ENCODE data around the gene AMPD2. TPM values are rescaled to one million over a fixed set of nuclear protein-coding genes. Genes with fewer than 3 reads are reported as not detected.
A peak's percentile ranks its signal among the peaks of the same experiment; 100 is the strongest.

Gene AMPD2
- total and polyA plus RNA-seq, 9 of the 15 experiments (the other 6 are each of a cell fraction or from before 2014, with no cell fraction given): 2.0 to 77.7 (median 28.2) TPM

- TF ChIP-seq PRPF4 (IDR thresholded peaks at IDR 0.05; ENCODE audit: insufficient read depth, low read depth, low read length, poor library complexity, severe bottlenecking) (no peak), PBX2 (CRISPR knock-in tag; IDR thresholded peaks at IDR 0.05; ENCODE audit: low read depth) (no peak), PBX2 (tag; conservative IDR thresholded peaks at IDR 0.05; ENCODE audit: low read depth) (0 out of 2 replicates have a peak, but pooled peaks have one; percentile 25), ZNF830 (CRISPR knock-in tag; IDR thresholded peaks at IDR 0.05) (no peak), CBX1 (IDR thresholded peaks at IDR 0.05; ENCODE audit: low read depth) (peak; percentile 31; the same call in 1 of the 2 replicates), NFE2L1 (tag; IDR thresholded peaks at IDR 0.05; ENCODE audit: borderline replicate concordance, low read depth) (no peak), ZNF436 (CRISPR knock-in tag; IDR thresholded peaks at IDR 0.05) (no peak), MEF2D (tag; conservative IDR thresholded peaks at IDR 0.05; ENCODE audit: low read depth) (no peak; the same call in 1 of the 2 replicates), TBP (optimal IDR thresholded peaks at IDR 0.05; ENCODE audit: low read depth, low read length) (peak; percentile 70), GTF2F1 (IDR thresholded peaks at IDR 0.05; ENCODE audit: low read depth, low read length) (no peak), ZNF165 (CRISPR knock-in tag; IDR thresholded peaks at IDR 0.05; ENCODE audit: borderline replicate concordance) (no peak), ZNF217 (CRISPR knock-in tag; IDR thresholded peaks at IDR 0.05) (no peak), ELF4 (CRISPR knock-in tag; IDR thresholded peaks at IDR 0.05) (peak; percentile 69; the same call in 1 of the 2 replicates)
- TF ChIP-seq, protein P1, sequence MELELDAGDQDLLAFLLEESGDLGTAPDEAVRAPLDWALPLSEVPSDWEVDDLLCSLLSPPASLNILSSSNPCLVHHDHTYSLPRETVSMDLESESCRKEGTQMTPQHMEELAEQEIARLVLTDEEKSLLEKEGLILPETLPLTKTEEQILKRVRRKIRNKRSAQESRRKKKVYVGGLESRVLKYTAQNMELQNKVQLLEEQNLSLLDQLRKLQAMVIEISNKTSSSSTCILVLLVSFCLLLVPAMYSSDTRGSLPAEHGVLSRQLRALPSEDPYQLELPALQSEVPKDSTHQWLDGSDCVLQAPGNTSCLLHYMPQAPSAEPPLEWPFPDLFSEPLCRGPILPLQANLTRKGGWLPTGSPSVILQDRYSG (tag; conservative IDR thresholded peaks at IDR 0.05; ENCODE audit: low read depth): no peak
- TF ChIP-seq, protein P2, sequence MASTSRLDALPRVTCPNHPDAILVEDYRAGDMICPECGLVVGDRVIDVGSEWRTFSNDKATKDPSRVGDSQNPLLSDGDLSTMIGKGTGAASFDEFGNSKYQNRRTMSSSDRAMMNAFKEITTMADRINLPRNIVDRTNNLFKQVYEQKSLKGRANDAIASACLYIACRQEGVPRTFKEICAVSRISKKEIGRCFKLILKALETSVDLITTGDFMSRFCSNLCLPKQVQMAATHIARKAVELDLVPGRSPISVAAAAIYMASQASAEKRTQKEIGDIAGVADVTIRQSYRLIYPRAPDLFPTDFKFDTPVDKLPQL (IDR thresholded peaks at IDR 0.05; ENCODE audit: extremely low read depth, insufficient read length): no peak
- TF ChIP-seq, protein P3, sequence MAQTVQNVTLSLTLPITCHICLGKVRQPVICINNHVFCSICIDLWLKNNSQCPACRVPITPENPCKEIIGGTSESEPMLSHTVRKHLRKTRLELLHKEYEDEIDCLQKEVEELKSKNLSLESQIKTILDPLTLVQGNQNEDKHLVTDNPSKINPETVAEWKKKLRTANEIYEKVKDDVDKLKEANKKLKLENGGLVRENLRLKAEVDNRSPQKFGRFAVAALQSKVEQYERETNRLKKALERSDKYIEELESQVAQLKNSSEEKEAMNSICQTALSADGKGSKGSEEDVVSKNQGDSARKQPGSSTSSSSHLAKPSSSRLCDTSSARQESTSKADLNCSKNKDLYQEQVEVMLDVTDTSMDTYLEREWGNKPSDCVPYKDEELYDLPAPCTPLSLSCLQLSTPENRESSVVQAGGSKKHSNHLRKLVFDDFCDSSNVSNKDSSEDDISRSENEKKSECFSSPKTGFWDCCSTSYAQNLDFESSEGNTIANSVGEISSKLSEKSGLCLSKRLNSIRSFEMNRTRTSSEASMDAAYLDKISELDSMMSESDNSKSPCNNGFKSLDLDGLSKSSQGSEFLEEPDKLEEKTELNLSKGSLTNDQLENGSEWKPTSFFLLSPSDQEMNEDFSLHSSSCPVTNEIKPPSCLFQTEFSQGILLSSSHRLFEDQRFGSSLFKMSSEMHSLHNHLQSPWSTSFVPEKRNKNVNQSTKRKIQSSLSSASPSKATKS (CRISPR knock-in tag; IDR thresholded peaks at IDR 0.05): no peak
- TF ChIP-seq, protein P4, sequence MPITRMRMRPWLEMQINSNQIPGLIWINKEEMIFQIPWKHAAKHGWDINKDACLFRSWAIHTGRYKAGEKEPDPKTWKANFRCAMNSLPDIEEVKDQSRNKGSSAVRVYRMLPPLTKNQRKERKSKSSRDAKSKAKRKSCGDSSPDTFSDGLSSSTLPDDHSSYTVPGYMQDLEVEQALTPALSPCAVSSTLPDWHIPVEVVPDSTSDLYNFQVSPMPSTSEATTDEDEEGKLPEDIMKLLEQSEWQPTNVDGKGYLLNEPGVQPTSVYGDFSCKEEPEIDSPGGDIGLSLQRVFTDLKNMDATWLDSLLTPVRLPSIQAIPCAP (CRISPR knock-in tag; IDR thresholded peaks at IDR 0.05; ENCODE audit: borderline replicate concordance): no peak
Observed at GRCh38 chr1:109619576-109620400, at the start of gene AMPD2, which contains the start of gene GNAT2 (continued).
